DMS 273 (cell line): ENCODE measurements around the gene OXT.
A peak's percentile ranks its signal among the peaks of the same experiment; 100 is the strongest.
"Not testable (repeated sequence)": the region's sequence is repeated elsewhere in the genome, so short reads cannot be mapped to it uniquely, and the experiment has no call there.

Experiments
- DNase-seq: peaks from one replicate; lab custom pipeline; 2025; ENCODE audit not compliant: unreplicated experiment; lab: John Stamatoyannopoulos, UW

OXT gene

GRCh38 chr20:3071610-3072529, at the start of gene OXT:
OXT (plus strand) TSS chr20:3071620; CDS start chr20:3071656, 36 bp downstream.
- no peak for DNase-seq

DNA sequence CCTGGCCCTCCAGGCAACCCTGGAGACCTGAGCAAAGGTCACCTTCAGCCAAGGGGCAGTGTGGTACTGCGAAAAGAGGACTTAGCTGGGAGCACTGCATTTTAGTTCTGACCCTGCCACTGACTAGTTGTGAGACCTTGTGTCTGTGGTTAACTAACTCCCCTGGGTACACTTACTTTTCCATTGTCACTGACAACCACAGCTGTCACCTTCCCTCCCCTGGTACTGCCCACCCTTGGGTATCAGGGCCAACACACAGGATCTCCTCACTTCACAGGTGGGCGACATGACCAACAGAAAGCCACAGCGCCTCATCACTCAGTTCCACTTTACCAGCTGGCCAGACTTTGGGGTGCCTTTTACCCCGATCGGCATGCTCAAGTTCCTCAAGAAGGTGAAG, 49.6 kb upstream of the OXT start:
- DNase-seq = no peak

- not testable (repeated sequence) for DNase-seq
Observed at GRCh38 chr20:3022559-3023490, 48.6 kb upstream of the OXT start.

DNA sequence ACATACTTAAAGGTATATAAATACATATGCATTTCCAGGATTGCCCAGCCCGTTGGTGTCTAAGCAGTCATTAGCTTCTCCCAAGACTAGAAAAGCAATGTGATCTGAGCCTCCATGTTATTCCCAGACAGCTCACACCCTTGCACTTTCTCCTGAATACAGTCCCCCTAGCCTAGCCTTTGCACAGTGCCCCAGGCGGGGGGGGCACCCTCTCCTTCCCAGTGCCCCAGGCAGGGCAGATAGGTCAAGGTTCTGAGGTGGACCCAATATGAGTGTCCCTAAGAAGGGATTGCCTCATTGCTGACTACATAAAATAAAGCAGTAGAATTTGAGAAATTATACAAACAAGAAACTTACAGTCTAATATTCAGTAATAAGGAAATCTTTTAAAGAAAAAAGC, 43.4 kb upstream of the OXT start:
- no peak for DNase-seq

- no peak for DNase-seq
Observed at GRCh38 chr20:3031524-3032147, 39.8 kb upstream of the OXT start.

DNA sequence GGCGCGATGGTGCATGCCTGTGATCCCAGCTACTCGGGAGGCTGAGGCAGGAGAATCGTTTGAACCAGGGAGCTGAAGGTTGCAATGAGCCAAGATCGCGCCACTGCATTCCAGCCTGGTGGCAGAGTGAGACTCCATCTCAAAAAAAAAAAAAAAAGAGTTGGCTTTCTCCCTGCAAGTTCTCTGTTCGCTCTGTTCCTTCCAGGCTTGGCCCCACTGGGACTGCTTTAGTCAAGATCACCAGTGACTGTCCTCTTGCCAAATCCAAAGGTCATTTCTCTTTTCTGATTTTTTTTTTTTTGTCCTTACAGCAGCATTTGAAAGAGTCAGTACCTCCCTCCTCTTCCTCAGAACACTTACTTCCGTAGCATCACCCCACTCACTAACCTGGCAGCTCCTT, 38.8 kb upstream of the OXT start:
- no peak for DNase-seq

GRCh38 chr20:3037654-3038053, 33.8 kb upstream of the OXT start:
- DNase-seq = no peak

GRCh38 chr20:3038454-3038853, 33.0 kb upstream of the OXT start:
- DNase-seq = no peak

DNA sequence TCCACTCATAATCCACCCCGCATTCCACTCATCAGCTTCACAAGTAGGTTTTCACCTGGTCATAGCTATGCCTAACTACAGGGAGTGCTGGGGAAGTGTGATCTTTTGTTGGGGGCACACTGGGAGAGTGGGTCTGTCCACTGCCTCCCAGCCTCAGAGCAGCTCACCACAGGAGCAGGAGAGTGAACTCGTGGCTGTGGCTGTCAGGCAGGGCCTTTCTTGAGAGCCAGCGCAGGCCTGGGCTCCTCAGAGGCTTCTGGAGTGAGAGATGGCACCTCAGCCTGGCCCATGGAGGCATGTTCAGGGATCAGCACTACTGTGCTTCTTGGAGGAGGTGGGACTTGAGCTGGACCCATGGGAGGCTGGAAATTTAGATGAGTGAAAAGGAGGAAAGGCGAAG, 32.0 kb upstream of the OXT start:
- DNase-seq = no peak

- no peak for DNase-seq
Observed at GRCh38 chr20:3040086-3040485, 31.3 kb upstream of the OXT start.

DNA sequence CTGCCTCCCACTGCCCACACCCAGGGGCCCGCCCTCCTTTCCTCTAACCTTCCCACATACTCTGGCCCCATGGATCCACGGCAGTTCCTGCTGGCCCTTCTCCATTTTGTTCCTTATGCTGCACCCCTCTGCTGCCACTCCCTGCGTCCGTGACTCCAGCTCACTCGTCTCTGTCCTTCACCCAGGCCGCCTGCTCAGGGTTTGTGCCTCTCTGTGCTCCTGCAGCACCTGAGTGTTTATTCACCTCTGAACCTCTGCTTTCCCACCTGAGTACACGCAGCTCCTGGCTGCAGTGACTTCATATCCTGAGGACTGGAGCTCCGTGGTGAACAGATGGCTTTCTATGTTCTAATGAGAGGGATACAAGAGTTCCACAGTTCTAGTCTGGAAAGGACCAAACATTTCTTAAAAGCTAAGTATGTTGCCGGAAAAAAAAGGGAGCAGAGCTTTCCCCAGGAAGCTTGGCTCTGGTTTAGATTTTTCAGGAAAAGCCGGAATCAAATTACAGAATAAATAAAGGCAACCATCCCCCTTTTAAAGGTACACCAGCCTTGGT, 29.5 kb upstream of the OXT start:
- DNase-seq = peak; percentile 50

DNA sequence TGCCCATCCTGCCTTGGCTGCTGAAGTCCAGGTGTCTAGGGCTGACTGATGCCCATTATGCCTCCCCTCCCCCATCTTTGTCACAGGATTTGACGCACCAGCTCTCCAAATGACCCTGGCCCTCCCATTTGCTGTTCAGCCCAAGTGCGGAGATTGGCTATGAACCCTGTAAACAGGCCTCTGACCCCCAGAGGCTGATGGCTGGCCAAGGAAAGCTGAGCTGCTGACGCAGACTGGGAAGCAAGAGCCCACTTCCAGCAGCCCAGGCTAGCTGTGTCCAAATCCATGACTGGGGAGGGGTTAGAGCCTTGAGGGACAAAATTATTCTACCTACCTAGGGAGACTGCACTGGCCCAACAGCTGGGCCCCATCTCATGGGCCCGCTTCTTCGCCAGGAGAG, 28.8 kb upstream of the OXT start:
- no peak for DNase-seq

- DNase-seq = no peak
Observed at GRCh38 chr20:3043322-3043721, 28.1 kb upstream of the OXT start, which contains the start of gene GNRH2. GNRH2 (plus strand) TSS chr20:3043622; CDS start chr20:3044415, 793 bp downstream.

GRCh38 chr20:3044336-3044965, 27.0 kb upstream of the OXT start:
- no peak for DNase-seq

GRCh38 chr20:3045042-3045815, 26.2 kb upstream of the OXT start:
- peak; percentile 67 for DNase-seq

DNA sequence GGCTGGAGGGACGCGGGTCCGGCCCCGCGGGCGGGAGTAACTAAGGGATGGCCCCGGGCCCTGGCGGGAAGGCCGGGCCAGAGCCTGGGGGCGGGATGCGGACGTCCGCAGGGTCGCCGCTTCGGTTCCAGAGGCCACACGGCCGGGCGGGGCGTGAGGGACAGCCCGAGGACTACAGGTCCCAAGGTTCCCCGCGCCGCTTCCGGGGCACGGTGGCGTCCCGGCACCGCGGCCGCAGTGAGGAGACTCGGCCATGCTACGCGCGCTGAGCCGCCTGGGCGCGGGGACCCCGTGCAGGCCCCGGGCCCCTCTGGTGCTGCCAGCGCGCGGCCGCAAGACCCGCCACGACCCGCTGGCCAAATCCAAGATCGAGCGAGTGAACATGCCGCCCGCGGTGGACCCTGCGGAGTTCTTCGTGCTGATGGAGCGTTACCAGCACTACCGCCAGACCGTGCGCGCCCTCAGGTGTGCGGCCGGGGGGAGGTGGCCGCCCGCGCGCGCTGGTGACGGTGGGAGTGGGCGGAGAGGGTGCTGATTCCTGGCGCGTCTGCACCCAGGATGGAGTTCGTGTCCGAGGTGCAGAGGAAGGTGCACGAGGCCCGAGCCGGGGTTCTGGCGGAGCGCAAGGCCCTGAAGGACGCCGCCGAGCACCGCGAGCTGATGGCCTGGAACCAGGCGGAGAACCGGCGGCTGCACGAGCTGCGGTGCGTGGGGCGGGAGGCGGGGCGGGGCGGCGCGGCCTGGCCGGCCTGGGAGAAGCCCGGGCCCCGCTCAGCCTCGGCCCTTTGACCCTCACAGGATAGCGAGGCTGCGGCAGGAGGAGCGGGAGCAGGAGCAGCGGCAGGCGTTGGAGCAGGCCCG, 25.4 kb upstream of the OXT start, which contains the start of gene MRPS26:
Gene MRPS26, plus strand, starts transcription at position 237 of the 861 bp plus-strand sequence. Its CDS starts 17 bp downstream, at position 254.
- DNase-seq = peak; percentile 94

DNA sequence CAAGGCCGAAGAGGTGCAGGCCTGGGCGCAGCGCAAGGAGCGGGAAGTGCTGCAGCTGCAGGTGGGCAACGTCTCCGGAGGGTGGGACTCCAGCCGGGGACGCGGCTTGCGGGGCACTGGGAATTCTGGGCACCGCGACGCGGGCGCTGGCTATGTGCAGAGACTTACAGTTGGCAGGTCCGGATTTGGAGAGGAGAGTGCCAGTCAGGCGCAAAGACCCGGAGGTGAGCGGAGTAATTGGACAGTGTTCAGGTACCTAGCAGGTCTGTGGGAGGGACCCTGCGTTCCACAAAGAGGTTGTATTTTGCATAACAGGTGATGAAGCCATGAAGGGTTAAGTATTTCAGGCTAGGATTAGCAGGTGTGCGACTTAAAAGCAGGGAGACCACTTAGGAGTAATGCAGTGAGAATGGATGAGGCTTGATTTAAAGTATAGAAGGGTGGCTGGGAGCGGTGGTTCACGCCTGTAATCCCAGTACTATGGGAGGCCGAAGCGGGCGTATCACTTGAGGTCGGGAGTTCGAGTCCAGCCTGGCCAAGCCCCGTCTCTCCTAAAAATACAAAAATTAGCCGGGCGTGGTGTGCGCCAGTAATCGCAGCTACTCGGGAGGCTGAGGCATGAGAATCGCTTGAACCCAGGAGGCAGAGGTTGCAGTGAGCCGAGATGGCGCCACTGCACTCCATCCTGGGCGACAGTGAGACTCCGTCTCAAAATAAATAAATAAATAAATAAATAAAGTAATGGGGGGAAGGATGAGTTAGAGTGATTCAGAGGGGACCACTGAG, 24.6 kb upstream of the OXT start:
- DNase-seq = peak; percentile 64
